ENCODE measurements around the gene KLKB1.
A peak's percentile ranks its signal among the peaks of the same experiment; 100 is the strongest.
"Not testable (repeated sequence)": the region's sequence is repeated elsewhere in the genome, so short reads cannot be mapped to it uniquely, and the experiment has no call there.

Gene KLKB1

GRCh38 chr4:186265683-186266652 is 38.7 kb downstream of the KLKB1 start, which contains the start of gene F11:
Gene F11 (plus strand): TSS chr4:186266189. CDS start chr4:186267137, 948 bp downstream.
- no peak for DNase-seq

DNA sequence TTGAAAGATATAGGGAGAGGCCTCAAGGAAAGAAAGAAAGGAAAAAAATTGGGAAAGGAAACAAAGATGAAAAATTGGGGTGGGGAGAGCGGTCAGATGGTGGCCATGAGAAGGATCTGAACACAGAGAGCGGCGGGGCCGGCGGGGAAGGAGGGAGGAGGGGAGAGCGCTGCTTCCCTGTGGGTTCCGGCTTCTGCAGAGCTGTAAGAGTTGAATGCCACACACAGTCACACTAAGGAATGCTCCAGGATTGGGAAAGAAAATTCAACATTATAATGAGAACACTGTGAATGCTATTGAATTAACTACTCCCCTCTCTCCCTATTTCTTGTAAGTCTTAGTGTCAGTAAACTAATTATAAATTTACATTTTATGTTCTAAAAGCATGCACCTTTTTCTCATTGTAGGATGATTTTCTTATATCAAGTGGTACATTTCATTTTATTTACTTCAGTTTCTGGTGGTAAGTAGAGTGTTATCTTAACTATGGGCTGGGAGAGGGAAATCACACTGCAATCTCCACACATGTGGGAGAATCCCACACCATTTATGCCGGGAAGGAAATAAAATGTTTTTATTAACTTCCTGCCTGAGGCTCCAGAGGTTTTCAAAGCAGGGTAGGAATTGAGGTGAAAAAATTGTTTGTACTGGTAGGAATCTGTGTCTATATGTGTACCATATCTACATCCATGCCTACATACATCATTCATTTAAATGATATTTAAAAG is 39.6 kb downstream of the KLKB1 start:
- DNase-seq: peak; percentile 47

GRCh38 chr4:186271081-186271678 is 43.9 kb downstream of the KLKB1 start:
- no peak for DNase-seq

- no peak for DNase-seq
Measured at GRCh38 chr4:186272699-186273391, 45.5 kb downstream of the KLKB1 start.

DNA sequence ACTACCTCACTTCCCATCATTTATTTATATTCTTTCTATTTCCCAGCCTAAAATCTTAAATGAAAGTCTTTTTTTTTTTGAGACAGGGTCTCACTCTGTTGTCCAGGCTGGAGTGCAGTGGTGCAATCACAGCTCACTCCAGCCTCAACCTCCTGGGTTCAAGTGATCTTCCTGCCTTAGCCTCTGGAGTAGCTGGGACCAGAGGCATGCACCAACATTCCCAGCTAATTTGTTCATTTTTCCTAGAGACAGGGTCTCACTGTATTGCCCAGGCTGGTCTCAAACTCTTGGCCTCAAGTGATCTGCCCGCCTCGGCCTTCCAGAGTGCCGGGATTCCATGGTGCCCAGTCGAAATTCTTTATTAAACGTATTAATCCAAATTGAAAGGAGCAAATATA is 46.1 kb downstream of the KLKB1 start:
- not testable (repeated sequence) for DNase-seq

DNA sequence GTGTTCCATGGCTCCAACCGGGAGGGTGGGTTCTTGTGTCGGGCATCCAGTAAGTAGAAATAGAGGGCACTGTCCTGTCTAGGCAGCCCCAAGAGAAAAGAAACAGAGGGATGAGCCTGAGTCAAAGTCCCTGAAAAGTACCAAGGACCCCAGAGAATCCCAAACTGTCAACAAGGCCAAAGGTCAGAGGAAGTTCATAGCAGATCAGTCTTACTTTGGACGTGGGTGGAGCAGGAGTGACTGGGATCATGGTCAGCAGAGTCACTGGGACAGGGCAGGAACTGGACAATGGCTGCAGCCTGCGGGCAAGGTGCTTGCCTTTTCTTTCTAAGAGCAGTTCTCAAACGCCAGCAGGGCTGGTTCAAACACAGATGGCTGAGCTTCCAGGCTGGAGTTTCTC is 56.0 kb downstream of the KLKB1 start:
- no peak for DNase-seq

DNA sequence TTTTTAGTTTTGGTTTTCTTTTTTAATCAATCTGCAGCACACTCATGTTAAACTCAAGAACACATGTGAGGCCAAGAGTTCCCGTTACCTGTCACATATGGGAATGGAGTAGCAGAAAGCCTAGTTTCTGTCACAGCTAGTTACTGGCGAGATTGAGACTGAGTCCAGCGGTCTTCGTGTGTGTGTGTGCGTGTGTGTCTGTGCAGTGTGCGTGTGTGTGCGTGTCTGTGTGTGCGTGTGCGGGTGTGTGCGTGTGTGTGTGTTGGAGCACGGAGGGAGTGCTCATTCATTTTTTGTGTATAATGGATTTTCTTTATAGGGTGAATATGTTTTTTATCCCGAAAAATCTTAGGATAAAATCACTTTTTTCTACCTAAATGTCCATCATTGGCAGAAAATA is 57.8 kb downstream of the KLKB1 start:
- DNase-seq: no peak

DNA sequence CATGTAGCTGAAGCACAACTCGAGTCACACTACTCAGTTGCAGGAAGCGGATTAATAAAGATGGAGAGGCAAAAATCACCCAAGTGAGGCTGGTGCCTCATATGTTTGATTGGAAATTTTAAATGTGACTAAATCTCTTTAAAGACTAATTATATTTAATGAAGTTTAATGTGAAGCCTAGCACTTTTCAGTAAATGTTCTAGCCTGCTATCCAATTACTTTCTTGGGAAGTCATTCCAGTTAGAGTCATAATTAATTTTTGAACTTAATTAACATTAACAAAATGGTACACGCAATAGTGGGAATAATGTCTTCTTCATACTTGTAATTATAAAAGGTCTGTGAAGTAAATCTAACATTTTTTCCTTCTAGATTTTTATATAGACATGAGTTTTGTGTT is 59.3 kb downstream of the KLKB1 start:
- DNase-seq: no peak

DNA sequence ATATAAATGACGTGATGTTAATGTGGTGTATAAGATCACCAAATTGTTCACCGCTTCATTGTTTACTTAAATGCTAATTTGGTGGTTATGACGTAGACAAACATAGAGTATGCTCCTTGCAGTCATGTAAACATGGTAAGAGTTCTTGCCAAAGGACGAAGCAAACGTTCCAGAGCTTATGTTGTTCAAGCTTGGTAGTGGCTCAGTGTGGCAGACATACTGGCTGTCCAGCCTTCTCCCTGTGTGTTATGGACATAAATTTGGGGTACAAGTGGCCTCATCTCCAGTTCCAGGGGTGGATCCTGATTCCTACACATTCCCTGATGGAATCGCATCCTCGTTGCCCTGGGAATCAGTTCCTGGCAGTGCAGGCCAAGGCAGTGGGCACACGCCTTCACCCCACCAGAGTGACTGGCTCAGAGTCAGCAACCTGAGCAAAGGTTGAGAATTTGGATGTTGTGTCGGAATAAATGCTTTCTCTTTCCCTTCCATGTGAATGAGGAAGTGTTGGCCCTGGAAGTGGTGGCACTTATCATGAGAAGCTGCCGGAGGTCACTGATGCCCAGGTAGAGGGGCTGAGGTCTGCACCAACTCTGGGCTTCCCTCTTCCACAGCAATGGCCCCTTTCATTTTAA is 64.1 kb downstream of the KLKB1 start:
- no peak for DNase-seq

DNA sequence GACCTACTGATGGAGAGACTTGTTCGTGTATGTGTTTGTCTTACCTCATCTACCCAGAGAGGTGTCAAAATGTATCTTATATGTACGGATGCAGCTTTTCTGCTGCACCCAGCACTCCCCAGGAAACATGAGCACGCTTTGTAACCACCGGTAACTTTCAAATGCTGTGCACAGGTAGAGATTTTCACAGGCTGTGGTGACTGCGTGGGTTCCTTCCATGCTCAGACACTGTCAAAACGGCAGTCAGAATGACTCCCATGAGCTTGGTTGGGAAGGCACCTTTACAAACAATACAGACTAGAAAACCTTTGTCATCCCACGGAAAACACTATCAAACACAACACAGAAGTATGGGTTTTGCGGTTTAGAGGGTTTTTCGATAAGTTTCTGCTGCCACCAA is 66.9 kb downstream of the KLKB1 start:
- no peak for DNase-seq

DNA sequence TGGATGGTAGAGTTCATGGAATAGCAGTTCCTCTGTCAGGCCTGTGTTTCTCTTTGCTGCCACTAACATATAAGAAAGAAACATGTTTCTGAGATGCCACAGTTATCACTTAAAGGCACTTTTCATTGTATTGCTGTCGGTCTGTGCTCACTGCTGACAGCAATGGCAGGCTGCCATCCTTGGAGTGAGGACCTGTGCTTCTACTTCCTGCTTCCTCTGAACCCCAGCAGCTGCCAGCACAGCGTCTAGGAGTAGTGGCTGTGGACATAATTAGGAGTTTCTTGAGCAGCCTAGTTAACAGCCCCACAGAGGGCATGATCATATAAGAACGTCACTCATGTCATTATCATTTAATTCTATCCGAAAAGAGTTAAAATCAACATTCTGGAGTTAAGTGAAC is 69.2 kb downstream of the KLKB1 start:
- no peak for DNase-seq

GRCh38 chr4:186297013-186297645 is 69.8 kb downstream of the KLKB1 start:
- DNase-seq: peak; percentile 60

DNA sequence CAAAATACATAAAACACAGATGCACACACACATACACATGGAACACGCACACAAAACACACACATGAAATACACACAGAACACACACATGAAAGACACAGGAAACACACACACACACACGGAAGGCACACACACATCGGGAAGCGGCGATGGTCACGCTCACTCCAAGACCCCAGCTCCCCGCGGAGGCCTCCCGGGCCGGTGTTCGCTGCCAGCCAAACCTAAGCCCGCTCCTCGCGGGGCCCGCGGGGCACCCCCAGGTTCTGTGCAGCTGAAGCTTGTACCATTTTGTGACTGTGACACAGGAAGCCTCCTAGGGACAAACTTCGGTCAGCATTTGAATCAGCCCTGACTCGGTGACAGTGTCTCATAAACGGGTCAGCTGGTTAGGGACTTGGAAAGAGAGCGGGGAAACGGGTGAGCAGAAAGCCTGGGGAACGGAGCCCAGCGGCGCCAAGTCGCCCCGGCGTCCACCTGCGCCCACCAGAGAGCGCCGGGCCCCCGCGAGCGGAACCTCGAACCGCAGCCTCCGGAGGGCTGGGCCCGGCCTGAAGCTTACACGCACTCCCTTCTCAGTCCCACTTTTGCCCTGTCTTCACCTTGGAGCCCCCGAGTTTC is 70.8 kb downstream of the KLKB1 start:
- no peak for DNase-seq

DNA sequence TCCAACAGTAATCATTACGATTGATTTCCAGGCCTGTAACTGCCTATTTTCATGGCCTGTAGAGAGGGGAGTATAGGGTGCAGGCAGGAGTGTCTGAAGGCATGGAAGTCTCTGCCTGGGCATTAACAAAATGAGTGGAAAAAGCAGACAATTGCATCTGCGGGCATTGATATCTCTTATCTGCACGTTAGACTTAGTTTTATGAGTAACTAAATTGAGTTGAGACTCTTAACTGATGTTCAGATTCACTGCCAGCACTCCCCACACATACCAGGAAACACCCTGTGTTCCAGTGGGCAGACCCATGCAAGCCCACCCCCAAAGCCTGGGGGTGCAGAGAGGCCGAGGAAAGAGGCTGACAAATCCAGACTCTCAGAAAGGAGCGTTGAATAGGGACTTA is 72.0 kb downstream of the KLKB1 start:
- DNase-seq: no peak

GRCh38 chr4:186300659-186301390 is 73.5 kb downstream of the KLKB1 start:
- no peak for DNase-seq

DNA sequence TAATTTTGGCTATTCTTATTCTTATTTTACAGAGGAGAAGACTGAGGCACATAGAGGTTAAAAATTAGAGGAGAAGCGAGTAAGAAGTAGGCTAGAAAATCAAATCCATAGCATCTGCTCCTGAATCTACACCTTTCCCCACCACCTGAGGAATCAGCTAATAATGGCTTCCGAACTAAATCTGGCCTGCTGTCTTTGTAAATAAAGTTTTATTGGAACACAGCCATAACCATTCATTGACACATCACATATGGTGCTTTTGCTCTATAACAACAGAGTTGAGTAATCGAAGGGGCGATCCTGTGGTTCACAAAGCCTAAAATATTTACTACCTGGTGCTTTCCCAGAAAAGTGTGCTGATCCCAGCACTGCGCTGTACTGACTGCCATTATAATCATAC is 76.9 kb downstream of the KLKB1 start:
- no peak for DNase-seq

GRCh38 chr4:186304866-186305505 is 77.7 kb downstream of the KLKB1 start:
- peak; percentile 12 for DNase-seq

GRCh38 chr4:186307497-186307896 is 80.2 kb downstream of the KLKB1 start:
- no peak for DNase-seq

DNA sequence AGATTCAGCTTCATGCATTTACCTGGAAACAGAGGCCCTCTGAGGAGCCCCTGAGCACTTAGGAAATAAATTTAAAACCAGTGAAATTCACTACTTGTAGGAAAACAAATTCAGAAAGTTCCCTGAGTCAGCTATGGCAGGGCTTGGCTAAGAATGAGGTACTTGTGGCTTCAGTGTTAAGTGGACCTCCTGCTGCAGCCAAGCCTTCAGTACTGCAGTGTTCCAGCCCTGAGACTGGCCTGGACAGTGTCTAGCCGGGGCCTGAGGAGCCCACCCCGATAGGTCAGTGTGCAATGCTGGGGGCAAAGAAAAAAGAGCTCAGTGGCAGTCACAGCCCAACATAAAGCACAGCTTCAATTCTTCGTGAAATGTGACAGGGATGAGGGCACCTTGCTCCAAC is 80.6 kb downstream of the KLKB1 start:
- DNase-seq: no peak

All from fibroblast of skin of right biceps (primary cell).